Hepatocyte (in vitro differentiated cells): ENCODE measurements around the gene PYDC2. TPM values are rescaled to one million over a fixed set of nuclear protein-coding genes. Genes with fewer than 3 reads are reported as not detected.

ENCODE experiments used
- DNase-seq: peaks from one replicate; pipeline ENCODE4 v3.0.0-alpha.2; 2016; ENCODE audit warnings: low spot score
- H2AFZ ChIP-seq: fragments of 200-600 bp; sonication (generic); 2 replicates; pipeline ENCODE4 v1.6.0; 2016; ENCODE audit warnings: antibody characterized with exemption, mild to moderate bottlenecking
- H3K27ac ChIP-seq: fragments of 200-600 bp; sonication (generic); 2 replicates; pipeline ENCODE4 v1.5.1; 2016; ENCODE audit warnings: mild to moderate bottlenecking
- H3K27me3 ChIP-seq: fragments of 200-600 bp; sonication (generic); 2 replicates; pipeline ENCODE4 v1.6.1; 2016
- H3K36me3 ChIP-seq: fragments of 200-600 bp; sonication (generic); replicated peaks from 2 replicates; pipeline ENCODE4 v1.5.1; 2016; ENCODE audit warnings: low read depth; ENCODE audit not compliant: insufficient read depth
- H3K4me1 ChIP-seq: fragments of 200-600 bp; sonication (generic); 2 replicates; pipeline ENCODE4 v1.5.1; 2016; ENCODE audit warnings: mild to moderate bottlenecking, moderate library complexity; ENCODE audit not compliant: insufficient read depth
- H3K4me2 ChIP-seq: fragments of 200-600 bp; sonication (generic); 2 replicates; pipeline ENCODE4 v1.6.0; 2016
- H3K4me3 ChIP-seq: fragments of 200-600 bp; sonication (generic); 2 replicates; pipeline ENCODE4 v1.5.1; 2016; ENCODE audit warnings: mild to moderate bottlenecking
- H3K79me2 ChIP-seq: fragments of 200-600 bp; sonication (generic); 2 replicates; pipeline ENCODE4 v1.6.0; 2017; ENCODE audit warnings: mild to moderate bottlenecking
- H3K9me2 ChIP-seq: fragments of 200-600 bp; sonication (generic); replicated peaks from 2 replicates; pipeline ENCODE4 v1.6.0; 2017; ENCODE audit warnings: mild to moderate bottlenecking; ENCODE audit not compliant: insufficient read depth
- H3K9me3 ChIP-seq: fragments of 200-600 bp; sonication (generic); 2 replicates; pipeline ENCODE4 v1.5.1; 2016; ENCODE audit warnings: low read depth, mild to moderate bottlenecking
- H4K20me1 ChIP-seq: fragments of 200-600 bp; sonication (generic); 2 replicates; pipeline ENCODE4 v1.6.0; 2016; ENCODE audit warnings: mild to moderate bottlenecking; ENCODE audit not compliant: insufficient read depth, poor library complexity, severe bottlenecking
- EZH2 ChIP-seq: fragments of 200-600 bp; sonication (generic); IDR thresholded peaks from 2 replicates; pipeline ENCODE4 v1.6.1; 2016; ENCODE audit warnings: antibody characterized with exemption, mild to moderate bottlenecking, borderline replicate concordance
- EZH2phosphoT487 ChIP-seq: fragments of 200-600 bp; sonication (generic); IDR thresholded peaks from one replicate; pipeline ENCODE4 v1.6.1; 2018; ENCODE audit warnings: antibody characterized with exemption, mild to moderate bottlenecking, low read depth, moderate library complexity; ENCODE audit not compliant: unreplicated experiment, severe bottlenecking
- WGBS: methylation state at CpG from one replicate; pipeline ENCODE4 v1.1.6; 2016; ENCODE audit warnings: low lambda C conversion rate; ENCODE audit errors: missing lambda C conversion rate; 5-methylcytosine and 5-hydroxymethylcytosine counted together
- polyA plus RNA-seq: library from polyadenylated mRNA; unstranded; fragments of >200 nt; fragmentation: Nextera tagmentation; extraction: Ambion mirVana; gene quantifications from 2 replicates; pipeline ENCODE4 v1.2.1, GENCODE V29; 2016
- total RNA-seq: library from RNA; depleted of rRNA; stranded (reverse); fragments of >200 nt; gene quantifications from 2 replicates; pipeline ENCODE4 v1.2.3, GENCODE V29; 2014
- TF ChIP-seq, protein P1 (sequence below): fragments of 200-600 bp; sonication (generic); IDR thresholded peaks from 2 replicates; pipeline ENCODE4 v1.5.1; 2016; ENCODE audit warnings: antibody characterized with exemption, mild to moderate bottlenecking; ENCODE audit not compliant: poor library complexity

PYDC2 gene
- total and polyA plus RNA-seq, 2 experiments from 2014 or later: not detected

DNA sequence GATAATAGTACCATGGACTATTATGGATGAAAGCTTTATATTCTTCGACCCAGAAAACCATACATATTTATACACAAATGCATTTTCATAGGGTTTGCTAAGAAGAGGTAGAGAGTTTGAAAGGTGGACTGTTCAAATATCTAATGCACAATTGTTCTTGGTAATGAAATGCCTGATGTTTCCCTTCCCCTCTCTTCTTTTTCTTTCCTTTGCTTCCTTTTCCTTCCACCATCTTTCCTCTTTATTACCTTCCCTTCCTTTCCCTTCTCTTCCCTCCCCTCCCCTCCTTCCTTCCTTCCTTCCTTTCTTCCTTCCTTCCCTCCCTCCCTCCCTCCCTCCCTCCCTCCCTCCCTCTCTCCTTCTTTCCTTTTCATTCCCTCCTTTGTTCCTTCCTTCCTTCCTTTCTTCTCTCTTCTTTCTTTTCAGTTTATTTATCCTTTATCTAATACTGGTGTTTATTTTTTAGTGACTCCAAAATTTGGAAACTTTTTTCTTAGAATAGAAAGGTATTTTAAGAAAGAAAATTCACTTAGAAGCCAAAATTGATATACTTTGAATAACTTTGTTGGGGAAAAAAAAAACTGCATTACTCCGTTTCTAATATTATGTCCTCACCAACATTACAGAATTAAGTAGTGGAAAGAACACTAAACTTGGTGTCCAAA, 22.7 kb upstream of the PYDC2 start:
- WGBS: 78% methylated on average over 2 of the region's 2 CpGs

DNA sequence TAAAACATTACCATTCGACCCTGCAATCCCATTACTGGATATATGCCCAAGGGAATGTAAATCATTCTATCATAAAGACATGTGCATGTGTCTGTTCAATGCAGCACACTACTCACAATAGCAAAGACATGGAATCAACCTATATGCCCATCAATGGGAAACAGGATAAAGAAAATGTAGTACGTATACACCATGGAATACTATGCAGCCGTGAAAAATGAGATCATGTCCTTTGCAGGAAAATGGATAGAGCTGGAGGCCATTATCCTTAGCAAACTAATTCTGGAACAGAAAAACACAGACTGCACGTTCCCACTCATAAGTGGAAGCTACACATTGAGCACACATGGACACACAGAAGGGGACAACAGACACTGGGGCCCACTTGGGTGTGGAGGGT, 20.4 kb upstream of the PYDC2 start:
- no peak for TF ChIP-seq EZH2phosphoT487
- no peak for TF ChIP-seq EZH2
- TF ChIP-seq, protein P1, sequence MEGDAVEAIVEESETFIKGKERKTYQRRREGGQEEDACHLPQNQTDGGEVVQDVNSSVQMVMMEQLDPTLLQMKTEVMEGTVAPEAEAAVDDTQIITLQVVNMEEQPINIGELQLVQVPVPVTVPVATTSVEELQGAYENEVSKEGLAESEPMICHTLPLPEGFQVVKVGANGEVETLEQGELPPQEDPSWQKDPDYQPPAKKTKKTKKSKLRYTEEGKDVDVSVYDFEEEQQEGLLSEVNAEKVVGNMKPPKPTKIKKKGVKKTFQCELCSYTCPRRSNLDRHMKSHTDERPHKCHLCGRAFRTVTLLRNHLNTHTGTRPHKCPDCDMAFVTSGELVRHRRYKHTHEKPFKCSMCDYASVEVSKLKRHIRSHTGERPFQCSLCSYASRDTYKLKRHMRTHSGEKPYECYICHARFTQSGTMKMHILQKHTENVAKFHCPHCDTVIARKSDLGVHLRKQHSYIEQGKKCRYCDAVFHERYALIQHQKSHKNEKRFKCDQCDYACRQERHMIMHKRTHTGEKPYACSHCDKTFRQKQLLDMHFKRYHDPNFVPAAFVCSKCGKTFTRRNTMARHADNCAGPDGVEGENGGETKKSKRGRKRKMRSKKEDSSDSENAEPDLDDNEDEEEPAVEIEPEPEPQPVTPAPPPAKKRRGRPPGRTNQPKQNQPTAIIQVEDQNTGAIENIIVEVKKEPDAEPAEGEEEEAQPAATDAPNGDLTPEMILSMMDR: no peak
- Histone ChIP-seq H3K27ac (no peak overlapping the region), H3K4me3 (no peak overlapping the region), H3K79me2 (no peaks in the 10 kb centered on the region), H3K27me3 (no peaks in the 10 kb centered on the region), H3K9me2 (no peaks in the 10 kb centered on the region), H3K4me2 (no peak overlapping the region), H2AFZ (no peak overlapping the region), H3K9me3 (no peaks in the 10 kb centered on the region), H3K4me1 (no peaks in the 10 kb centered on the region), H4K20me1 (no peaks in the 10 kb centered on the region), H3K36me3 (no peaks in the 10 kb centered on the region)
- WGBS: 89% methylated on average over 4 of the region's 4 CpGs
- DNase-seq: no peak

More for the DNA sequence above, 22.7 kb upstream of the PYDC2 start:
- Histone ChIP-seq H3K4me2 (no peak overlapping the region), H3K4me1 (no peaks in the 10 kb centered on the region), H2AFZ (no peak overlapping the region), H4K20me1 (no peaks in the 10 kb centered on the region), H3K4me3 (no peak overlapping the region), H3K27ac (no peak overlapping the region), H3K36me3 (no peaks in the 10 kb centered on the region), H3K9me2 (no peaks in the 10 kb centered on the region), H3K79me2 (no peaks in the 10 kb centered on the region), H3K9me3 (no peaks in the 10 kb centered on the region), H3K27me3 (no peaks in the 10 kb centered on the region)
- TF ChIP-seq, protein P1: no peak
- TF ChIP-seq EZH2 (no peak), EZH2phosphoT487 (no peak)
- DNase-seq: no peak

DNA sequence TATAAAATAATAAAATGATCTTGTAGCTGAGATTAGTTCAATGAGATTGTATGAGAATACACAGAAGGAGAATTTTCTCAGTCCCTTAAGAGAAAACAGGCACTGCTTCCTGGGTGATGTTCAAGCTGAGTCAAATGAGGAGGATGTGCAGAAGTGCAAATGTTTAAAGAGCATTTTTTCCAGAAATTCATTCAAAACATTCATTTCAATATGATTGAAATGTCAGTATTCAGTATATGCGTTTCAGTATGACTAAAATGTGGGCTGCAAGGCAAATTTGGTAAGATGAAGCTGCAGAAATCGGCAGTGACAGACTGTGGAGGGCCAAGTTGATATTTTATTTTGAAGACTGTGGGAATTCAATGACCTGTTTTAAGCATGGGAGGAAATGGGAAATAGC, 19.3 kb upstream of the PYDC2 start:
- Histone ChIP-seq H3K27ac (no peak overlapping the region), H4K20me1 (no peaks in the 10 kb centered on the region), H3K4me3 (no peak overlapping the region), H3K4me2 (no peak overlapping the region), H3K4me1 (no peaks in the 10 kb centered on the region), H3K36me3 (no peaks in the 10 kb centered on the region), H3K79me2 (no peaks in the 10 kb centered on the region), H3K9me3 (no peaks in the 10 kb centered on the region), H3K9me2 (no peaks in the 10 kb centered on the region), H2AFZ (no peak overlapping the region), H3K27me3 (no peaks in the 10 kb centered on the region)
- TF ChIP-seq EZH2phosphoT487 (no peak), EZH2 (no peak)
- TF ChIP-seq, protein P1: no peak
- 68% methylated on average over 2 of the region's 2 CpGs for WGBS
- no peak for DNase-seq
